Activated naive CD4-positive, alpha-beta T cell treated with anti-CD3 and anti-CD28 coated beads, Interleukin-2, amount 50 U/mL, for 16 hours (primary cell): ENCODE measurements around the gene DCTN4.

Source experiments
- DNase-seq: peaks from one replicate; pipeline ENCODE4 v3.0.0-alpha.2; 2020

The DCTN4 gene

GRCh38 chr5:150731669-150732242 is 27.1 kb downstream of the DCTN4 start:
- DNase-seq: no peak

DNA sequence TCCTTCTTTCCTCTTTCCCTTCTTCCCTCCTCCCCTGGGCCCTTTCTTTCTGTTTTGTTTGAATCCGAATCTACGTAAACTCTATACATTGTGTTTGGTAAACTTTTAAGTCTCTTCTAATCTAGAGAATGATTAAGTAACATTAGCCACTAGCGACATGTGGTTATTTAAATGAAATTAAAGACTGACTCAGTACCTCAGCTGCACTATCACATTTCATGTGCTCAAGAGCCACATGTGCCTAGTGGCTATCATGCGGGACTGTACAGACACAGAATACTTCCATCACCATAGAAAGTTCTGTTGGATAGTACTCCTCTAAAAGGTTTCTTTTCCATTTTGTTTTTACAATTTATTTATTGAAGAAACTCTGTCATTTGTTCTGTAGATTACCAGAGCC is 29.0 kb downstream of the DCTN4 start:
- DNase-seq: no peak

GRCh38 chr5:150723845-150724244 is 35.0 kb downstream of the DCTN4 start:
- DNase-seq: no peak

DNA sequence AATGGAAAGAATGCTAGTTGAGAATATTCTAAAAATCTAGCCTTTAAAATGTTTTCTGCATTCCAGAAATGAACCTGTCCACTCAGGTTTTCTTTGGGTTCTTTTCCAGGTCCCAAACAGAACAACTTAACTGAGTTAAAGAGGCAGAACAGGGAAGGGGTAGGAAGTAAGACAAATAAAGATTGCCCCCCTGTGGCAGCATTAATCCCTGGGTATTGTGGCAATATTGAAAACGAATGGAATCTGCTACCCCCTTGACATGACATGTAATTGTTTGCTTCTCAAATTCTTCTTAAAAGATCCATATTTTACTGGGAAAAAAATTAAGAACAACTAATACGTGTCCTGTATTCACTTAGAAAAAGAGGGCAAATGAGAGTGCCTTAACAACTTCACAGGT is 48.7 kb downstream of the DCTN4 start:
- no peak for DNase-seq

DNA sequence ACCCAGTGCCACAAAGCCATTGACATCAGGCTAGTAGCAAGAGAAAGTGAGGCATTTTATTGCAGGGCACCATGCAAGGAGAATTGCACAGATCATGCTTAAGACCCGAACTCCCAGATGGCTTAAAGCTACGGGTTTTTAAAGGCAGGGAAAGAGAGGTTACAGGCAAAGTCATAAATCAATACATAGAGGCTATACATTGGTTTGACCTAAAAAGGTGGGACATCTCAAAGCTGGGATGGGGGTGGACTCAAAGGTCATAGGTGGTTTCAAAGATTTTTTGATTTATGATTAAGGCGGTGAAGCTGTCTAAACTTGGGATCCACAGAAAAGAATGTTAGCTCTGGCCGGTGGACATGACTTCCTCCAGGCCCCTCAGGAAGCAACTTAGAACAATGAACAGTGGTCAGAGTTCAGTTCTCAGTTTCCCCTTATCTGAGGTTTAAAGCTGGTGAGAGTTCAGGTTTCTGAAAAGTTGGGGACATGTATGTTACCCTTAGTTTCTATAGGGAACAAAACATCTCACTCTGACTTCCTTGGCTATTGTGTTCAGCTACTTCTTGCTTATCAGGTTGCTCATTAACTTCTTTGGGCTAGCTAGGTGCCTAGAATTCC is 51.9 kb downstream of the DCTN4 start:
- DNase-seq: no peak

DNA sequence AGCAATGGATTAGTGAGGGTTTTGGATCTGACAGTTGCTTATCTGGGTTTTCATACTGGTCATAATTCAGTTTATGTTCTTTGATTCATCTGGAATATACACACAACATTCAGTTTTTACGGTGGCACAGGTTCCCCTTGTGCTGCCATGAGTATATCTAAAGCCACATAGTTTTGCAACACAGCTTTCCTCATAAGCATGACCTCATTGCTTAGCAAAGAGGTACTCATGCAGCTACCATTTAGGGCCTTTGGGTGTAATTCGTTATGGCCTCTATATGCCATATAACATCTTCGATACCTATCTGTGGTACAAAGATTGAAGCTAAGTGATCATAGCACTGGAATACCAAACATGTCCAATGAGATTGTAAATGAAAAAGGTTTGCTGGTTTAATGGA is 55.1 kb downstream of the DCTN4 start:
- no peak for DNase-seq

DNA sequence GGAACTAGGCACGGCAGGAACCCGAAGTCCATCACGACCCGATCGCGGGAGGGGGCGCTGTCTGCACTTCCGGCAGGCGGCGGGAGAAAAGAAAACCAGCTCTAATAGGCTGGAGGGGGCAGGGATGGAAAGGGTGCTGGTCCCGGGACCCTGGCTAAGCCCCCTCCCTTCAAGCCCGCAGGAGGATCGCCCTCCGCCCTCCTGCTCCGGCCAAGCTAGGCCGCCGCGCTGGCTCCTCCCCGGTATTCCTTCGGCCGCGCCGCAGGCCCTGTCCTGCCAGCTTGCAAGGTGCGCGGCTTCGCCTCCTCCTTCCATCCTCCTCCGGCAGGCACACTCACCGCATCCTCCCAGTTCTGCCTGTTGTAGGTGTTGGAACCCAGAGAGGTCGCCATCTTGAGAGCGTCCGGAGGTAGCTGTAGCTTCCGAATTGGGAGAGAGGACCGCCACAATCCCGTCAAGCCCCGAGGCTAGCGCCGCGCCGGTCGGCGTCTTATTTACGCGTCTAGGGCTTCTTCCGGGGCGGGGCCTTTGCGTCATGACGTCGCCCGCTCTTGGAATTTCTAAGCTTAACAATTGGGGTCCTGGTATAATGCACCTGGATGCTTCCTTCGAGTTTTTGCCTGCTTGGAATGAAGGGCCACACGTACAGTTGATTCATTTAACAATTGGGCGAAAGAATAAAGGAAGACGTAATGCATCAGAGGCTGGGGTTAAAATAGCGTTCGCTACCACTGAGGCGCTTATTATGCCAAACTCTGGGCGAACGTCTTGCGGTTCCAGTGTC is 58.0 kb downstream of the DCTN4 start, which contains the start of gene RBM22:
RBM22 (minus strand) TSS at position 469 of the 784 bp plus-strand sequence; CDS start at position 392, 77 bp downstream.
- DNase-seq: peak; percentile 91

DNA sequence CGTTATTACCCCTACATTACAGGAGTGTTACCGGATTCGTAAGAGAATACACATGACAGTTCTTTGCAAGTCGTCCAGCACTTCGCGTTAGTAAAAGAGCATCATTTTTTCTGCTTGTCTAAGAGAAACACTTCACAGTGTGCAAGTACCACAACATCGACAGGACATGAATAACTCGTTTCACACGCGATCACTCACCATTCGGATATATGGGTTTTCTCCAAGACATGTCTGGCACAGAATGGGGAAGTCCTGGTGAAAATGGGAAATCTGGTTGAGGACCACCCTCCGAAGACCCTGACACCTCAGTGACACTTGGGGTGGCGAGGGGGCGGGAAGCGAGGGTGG is 58.6 kb downstream of the DCTN4 start:
- DNase-seq: no peak

DNA sequence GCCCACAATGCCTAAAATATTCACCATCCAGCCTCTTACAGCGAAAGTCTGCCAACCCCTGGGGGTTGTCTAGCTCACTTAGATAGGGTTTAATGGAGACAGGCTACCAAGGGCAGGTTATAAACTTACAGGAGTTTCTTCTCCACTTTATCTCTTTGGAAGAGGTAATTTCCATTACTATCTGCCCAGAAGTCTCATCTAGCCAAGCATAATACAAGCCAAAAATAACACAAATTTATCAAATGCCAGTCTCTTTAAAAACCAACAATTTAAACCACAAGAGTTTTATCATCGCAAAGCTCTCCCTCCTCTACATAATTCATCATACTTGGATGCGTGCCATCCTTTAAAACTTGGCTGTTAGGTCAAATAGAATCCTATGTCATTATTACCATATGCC is 64.2 kb downstream of the DCTN4 start:
- no peak for DNase-seq

GRCh38 chr5:150692276-150692675 is 66.5 kb downstream of the DCTN4 start:
- DNase-seq: no peak

GRCh38 chr5:150690760-150691159 is 68.1 kb downstream of the DCTN4 start:
- DNase-seq: no peak

GRCh38 chr5:150689120-150689519 is 69.7 kb downstream of the DCTN4 start:
- no peak for DNase-seq

DNA sequence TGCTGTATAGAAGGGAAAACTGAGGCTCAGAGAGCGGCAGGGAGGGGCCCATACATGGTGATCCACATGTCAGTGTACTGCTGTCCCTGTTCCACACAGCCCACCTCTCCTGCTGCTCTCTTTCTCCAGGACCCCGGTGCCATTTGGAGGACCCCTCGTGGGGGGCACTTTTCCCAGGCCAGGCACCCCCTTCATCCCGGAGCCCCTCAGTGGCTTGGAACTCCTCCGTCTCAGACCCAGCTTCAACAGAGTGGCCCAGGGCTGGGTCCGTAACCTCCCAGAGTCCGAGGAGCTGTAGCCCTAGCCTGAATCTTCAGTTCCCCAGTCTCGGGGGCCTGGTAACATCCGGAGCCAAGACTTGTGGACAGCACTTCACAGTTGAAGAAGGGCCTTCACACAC is 82.2 kb downstream of the DCTN4 start:
- DNase-seq: no peak

DNA sequence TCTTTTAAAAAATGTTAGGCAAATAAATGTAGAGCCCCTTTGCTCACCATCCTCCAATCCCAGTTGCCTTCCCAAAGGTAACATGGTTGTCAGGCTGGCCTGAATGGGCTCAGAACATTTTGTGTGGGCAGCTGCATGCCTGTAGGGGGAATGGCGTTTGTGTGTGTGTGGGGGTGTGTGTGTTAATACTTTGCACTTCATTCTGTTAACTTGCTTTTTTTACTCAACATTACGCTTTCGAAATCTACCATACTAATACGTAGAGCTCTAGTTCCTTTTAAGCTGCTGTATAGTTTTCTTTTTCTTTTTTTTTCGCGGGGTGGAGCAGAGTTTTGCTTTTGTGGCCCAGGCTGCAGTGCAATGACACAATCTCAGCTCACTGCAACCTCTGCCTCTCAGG is 83.7 kb downstream of the DCTN4 start:
- DNase-seq: no peak

DNA sequence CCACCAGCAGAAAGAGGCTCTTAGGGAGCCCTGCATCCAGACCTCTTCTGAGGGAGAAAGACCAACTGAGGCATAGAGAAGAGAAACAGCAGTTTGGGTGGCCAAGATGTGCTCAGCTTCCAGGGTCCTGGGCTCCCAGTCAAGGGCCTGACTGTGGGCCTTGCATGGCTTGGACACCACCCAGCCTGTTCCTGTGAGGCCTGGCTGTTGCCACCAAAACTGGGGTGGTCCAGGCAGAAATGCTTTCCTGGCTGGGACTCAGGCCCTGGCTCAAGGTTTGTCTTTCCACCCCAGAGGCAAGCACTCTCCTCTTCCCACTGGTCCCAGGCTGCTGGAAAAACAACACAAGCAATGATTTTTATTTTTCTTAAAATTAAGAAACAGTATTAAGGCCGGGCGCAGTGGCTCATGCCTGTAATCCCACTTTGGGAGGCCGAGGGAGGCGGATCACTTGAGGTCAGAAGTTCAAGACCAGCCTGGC is 84.4 kb downstream of the DCTN4 start:
- no peak for DNase-seq

DNA sequence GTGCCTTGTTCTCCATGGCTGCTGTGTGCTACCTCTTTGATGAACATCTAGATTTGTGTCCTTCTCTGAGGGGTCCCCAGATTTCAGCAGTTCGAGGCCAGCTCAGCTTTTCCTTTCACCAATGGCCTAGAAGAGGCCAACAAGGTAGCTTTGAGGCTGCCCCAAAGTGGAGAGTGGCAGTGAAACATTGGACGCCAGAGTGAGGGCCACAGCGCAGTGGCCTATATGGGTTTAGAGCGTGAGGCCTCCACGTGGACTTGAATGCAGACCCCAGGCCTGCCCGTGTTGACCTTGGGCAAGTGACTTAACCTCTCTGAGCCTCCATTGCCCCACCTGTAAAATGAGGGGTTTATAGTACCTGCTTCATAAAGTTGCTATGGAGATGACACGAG is 85.9 kb downstream of the DCTN4 start:
- no peak for DNase-seq

DNA sequence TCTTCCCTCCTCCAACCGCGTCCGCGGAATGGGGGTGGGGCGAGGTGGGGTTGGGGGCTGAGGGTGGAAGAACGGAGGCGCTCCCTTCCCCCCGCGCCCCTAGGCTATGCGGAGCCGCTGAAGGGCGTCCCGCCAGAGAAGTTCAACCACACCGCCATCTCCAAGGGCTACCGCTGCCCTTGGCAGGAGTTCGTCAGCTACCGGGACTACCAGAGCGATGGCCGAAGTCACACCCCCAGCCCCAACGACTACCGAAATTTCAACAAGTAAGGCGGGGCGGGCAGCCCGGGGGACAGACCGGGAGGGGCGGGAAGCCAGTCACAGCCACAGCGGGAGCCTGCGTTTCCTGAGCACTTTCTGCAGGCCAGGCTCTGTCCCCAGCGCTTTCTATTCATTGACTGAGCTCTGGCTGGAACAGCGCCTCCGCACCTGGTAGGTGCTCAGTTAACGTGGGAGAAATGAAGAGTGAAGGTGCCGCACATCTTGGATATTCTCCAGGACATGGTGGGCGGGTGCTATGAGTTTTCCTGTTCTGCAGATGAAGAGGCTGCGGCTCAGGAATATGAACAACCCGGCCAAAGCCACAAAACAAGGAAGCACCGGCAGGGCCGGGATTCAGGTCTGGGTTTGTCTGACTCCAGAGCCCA is 86.5 kb downstream of the DCTN4 start:
- peak; percentile 31 for DNase-seq

DNA sequence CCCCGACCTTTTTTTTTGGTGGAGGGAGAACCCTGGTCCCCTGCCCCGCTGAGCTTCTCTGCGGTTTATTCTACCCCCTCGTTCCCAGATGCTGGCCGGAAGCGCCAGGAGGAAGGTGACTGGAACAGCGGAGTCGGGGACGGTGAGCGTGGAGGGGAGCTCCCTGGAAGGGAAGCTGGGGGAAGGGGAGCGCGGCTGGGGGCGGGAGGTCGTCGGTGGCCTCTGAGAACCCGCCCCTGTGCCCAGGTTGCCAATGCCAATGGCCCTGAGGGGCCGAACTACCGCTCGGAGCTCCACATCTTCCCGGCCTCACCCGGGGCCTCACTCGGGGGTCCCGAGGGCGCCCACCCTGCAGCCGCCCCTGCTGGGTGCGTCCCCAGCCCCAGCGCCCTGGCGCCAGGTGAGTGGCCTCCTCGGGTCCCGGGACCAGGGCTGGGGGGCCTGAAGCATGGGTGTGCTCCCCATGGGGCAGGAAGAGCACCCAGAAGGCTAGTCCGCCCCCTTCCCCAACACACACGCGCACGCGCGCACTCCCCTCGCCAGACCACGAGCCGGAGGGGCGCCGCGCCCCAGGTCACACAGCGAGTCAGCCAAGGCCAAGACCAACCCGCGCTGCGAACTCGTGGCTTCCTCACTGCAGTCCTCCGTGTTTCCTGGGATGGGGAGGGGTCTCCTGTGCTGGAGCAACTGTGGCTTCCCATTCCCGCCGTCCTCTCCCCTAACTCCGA is 87.1 kb downstream of the DCTN4 start:
- DNase-seq: peak; percentile 25

- DNase-seq: no peak
Measured at GRCh38 chr5:150670948-150671310, 87.9 kb downstream of the DCTN4 start.

GRCh38 chr5:150670275-150670947 is 88.4 kb downstream of the DCTN4 start:
- DNase-seq: no peak

GRCh38 chr5:150665044-150665443 is 93.8 kb downstream of the DCTN4 start:
- no peak for DNase-seq

DNA sequence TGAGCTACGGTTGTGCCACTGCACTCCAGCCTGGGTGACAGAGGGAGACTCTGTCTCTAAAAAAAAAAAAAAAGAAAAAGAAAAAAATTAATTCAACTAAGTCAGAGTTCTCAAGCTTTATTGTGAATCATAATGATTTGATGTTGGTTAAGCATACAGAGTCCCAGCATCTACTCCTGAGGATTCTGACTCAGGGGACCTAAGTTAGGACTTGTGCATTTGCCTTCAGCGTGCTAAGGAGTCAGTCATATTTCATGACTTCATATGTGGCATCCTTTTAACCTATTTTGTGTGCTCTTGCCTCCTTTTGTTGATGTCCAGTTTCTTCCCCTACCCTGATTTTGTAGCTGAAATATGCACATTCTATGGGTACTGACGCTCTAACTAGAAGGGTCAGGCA is 94.9 kb downstream of the DCTN4 start:
- no peak for DNase-seq
